OCI-LY7 (cell line): ENCODE measurements around the gene DNAJC6. TPM values are rescaled to one million over a fixed set of nuclear protein-coding genes. Genes with fewer than 3 reads are reported as not detected.

ENCODE experiments used
- BruUV-seq: library from RNA; stranded (reverse); fragments of 400-500 nt; replicated peaks from 2 replicates; lab custom pipeline; 2021; lab: Mats Ljungman, UMichigan
- CTCF ChIA-PET: fragments of 300-600 bp; sonication (Branson Sonifier 250); formaldehyde crosslinking; loops from one replicate; lab custom pipeline; 2022; ENCODE audit warnings: antibody characterized with exemption; ENCODE audit not compliant: unreplicated experiment; lab: Charles Lee
- POLR2A ChIA-PET: fragments of 300-600 bp; sonication (Branson Sonifier 250); formaldehyde crosslinking; loops from one replicate; lab custom pipeline; 2022; ENCODE audit warnings: antibody characterized with exemption; lab: Charles Lee
- DNase-seq: peaks from one replicate; pipeline ENCODE4 v3.0.0-alpha.2; 2015; ENCODE audit warnings: low spot score
- H2AFZ ChIP-seq: fragments of 200-600 bp; sonication (generic), shearing (Covaris generic); 2 replicates; pipeline ENCODE4 v1.6.1; 2014; ENCODE audit warnings: mild to moderate bottlenecking, antibody characterized with exemption, low read length, moderate library complexity
- H3K27ac ChIP-seq: fragments of 200-600 bp; sonication (generic); 2 replicates; pipeline ENCODE4 v1.5.1; 2014; ENCODE audit warnings: mixed run types, low read depth, mild to moderate bottlenecking, moderate library complexity, low read length, inconsistent platforms; ENCODE audit not compliant: poor library complexity, severe bottlenecking
- H3K36me3 ChIP-seq: fragments of 200-600 bp; sonication (generic); 2 replicates; pipeline ENCODE4 v1.6.1; 2014; ENCODE audit warnings: mild to moderate bottlenecking, antibody characterized with exemption, low read length, moderate library complexity, mixed read lengths; ENCODE audit not compliant: insufficient read depth
- H3K4me1 ChIP-seq: fragments of 200-600 bp; sonication (generic); 2 replicates; pipeline ENCODE4 v1.5.1; 2014; ENCODE audit warnings: mild to moderate bottlenecking, low read length; ENCODE audit not compliant: insufficient read depth, poor library complexity, severe bottlenecking
- H3K4me2 ChIP-seq: fragments of 200-600 bp; sonication (generic); 2 replicates; pipeline ENCODE4 v1.6.1; 2014; ENCODE audit warnings: mild to moderate bottlenecking, low read length
- H3K4me3 ChIP-seq: fragments of 200-600 bp; sonication (generic); 2 replicates; pipeline ENCODE4 v1.5.1; 2014; ENCODE audit warnings: mild to moderate bottlenecking, low read depth, low read length; ENCODE audit not compliant: poor library complexity, severe bottlenecking
- H3K79me2 ChIP-seq: fragments of 200-600 bp; sonication (generic); 2 replicates; pipeline ENCODE4 v1.6.1; 2016; ENCODE audit warnings: low read depth, mild to moderate bottlenecking, low read length, moderate library complexity, mixed read lengths; ENCODE audit not compliant: insufficient read depth
- H3K9me2 ChIP-seq: fragments of 200-600 bp; sonication (generic); 2 replicates; pipeline ENCODE4 v1.6.1; 2016; ENCODE audit warnings: mild to moderate bottlenecking, low read length, mixed read lengths; ENCODE audit not compliant: insufficient read depth
- H3K9me3 ChIP-seq: fragments of 200-600 bp; sonication (generic); 2 replicates; pipeline ENCODE4 v1.6.1; 2014; ENCODE audit warnings: mild to moderate bottlenecking, mixed run types, low read length, mixed read lengths
- H4K20me1 ChIP-seq: fragments of 200-600 bp; sonication (generic); 2 replicates; pipeline ENCODE4 v1.6.1; 2014; ENCODE audit warnings: mild to moderate bottlenecking, antibody characterized with exemption, low read length, moderate library complexity, mixed read lengths; ENCODE audit not compliant: insufficient read depth
- EZH2phosphoT487 ChIP-seq: fragments of 200-600 bp; sonication (generic); IDR thresholded peaks from 2 replicates; pipeline ENCODE4 v1.6.1; 2018; ENCODE audit warnings: low read depth, borderline replicate concordance, mild to moderate bottlenecking, mixed run types, antibody characterized with exemption, low read length, moderate library complexity, mixed read lengths
- intact Hi-C: fragments of 100-400 bp; cut with micrococcal nuclease; formaldehyde crosslinking; loops from one replicate; pipeline ENCODE4 v1.10.0; 2022; ENCODE audit not compliant: unreplicated experiment
- total RNA-seq, 2 experiments: library from RNA; depleted of rRNA in 1 of 2; stranded (reverse); fragments of >200 nt in 1 of 2; shearing (Covaris generic) in 1 of 2; gene quantifications; 2 replicates each; pipeline ENCODE4 v1.2.3, GENCODE V29; 2014 to 2022
- TF ChIP-seq, protein P1 (sequence below): fragments of 200-600 bp; sonication (generic); conservative IDR thresholded peaks from 2 replicates; pipeline ENCODE4 v1.5.1; 2014; ENCODE audit warnings: mild to moderate bottlenecking, antibody characterized with exemption, low read length, moderate library complexity, mixed read lengths

The DNAJC6 gene
- total RNA-seq, 2 experiments from 2014 or later: 6.6 to 10.2 TPM

DNA sequence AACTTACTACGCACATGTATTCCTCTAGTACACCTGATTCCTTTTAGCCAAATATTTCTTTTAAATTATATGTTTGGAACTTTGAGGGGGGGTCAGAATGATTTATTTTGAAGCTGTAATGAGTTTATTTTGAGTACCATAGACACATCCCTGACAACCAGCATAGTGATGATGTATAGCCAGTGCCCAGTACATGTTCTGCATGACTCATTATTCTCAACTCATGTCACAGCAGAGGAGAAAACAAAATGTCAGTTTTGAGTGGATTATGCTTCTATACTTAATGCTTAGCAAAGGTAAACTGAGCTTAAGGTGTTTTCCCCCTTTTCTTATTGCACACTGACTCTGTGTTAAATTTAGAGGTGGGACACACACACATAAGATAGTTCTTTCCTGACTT is 88.7 kb downstream of the DNAJC6 start:
- Histone ChIP-seq H3K4me3 (no peak overlapping the region), H3K9me2 (no peaks in the 10 kb centered on the region), H3K36me3 (peaks cover 17% of the 10 kb centered on the region; the same call in 1 of the 2 replicates), H4K20me1 (no peaks in the 10 kb centered on the region), H3K27ac (no peak overlapping the region), H3K9me3 (no peaks in the 10 kb centered on the region), H3K4me2 (no peak overlapping the region), H3K79me2 (no peaks in the 10 kb centered on the region), H2AFZ (no peak overlapping the region), H3K4me1 (no peaks in the 10 kb centered on the region)
- no TSS peak for BruUV-seq
- no peak for DNase-seq
- CTCF ChIA-PET: no interaction called here
- TF ChIP-seq EZH2phosphoT487: no peak
- TF ChIP-seq, protein P1, sequence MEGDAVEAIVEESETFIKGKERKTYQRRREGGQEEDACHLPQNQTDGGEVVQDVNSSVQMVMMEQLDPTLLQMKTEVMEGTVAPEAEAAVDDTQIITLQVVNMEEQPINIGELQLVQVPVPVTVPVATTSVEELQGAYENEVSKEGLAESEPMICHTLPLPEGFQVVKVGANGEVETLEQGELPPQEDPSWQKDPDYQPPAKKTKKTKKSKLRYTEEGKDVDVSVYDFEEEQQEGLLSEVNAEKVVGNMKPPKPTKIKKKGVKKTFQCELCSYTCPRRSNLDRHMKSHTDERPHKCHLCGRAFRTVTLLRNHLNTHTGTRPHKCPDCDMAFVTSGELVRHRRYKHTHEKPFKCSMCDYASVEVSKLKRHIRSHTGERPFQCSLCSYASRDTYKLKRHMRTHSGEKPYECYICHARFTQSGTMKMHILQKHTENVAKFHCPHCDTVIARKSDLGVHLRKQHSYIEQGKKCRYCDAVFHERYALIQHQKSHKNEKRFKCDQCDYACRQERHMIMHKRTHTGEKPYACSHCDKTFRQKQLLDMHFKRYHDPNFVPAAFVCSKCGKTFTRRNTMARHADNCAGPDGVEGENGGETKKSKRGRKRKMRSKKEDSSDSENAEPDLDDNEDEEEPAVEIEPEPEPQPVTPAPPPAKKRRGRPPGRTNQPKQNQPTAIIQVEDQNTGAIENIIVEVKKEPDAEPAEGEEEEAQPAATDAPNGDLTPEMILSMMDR: no peak
- intact Hi-C loops: no loop called here
- POLR2A ChIA-PET: interaction anchor here (0.6 to 1.0 kb wide), 2 partner anchors 8 to 21 kb away, joined by 3 read pairs; no protein-coding TSS in a partner anchor

DNA sequence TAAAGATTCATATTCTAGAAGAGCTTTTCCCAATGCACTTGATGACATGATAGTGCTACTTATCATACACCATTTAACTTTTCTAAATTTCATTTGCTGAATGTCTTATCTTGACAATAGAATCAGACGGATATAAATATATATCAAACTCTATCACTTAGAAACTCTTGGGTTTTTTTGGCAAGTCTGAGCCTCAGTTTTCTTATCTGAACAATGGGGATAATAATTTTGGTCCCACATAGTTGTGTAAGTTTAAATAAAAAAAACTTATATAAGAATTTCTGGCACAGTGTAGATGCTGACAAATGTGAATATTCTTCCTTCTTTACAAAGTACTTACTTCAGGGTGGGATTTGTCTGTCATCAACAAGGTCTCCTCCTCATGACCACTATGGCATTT is 89.7 kb downstream of the DNAJC6 start:
- POLR2A ChIA-PET: interaction anchor here (1.0 kb wide), 1 partner anchor 9 kb away, joined by 3 read pairs; no protein-coding TSS in a partner anchor
- no TSS peak for BruUV-seq

DNA sequence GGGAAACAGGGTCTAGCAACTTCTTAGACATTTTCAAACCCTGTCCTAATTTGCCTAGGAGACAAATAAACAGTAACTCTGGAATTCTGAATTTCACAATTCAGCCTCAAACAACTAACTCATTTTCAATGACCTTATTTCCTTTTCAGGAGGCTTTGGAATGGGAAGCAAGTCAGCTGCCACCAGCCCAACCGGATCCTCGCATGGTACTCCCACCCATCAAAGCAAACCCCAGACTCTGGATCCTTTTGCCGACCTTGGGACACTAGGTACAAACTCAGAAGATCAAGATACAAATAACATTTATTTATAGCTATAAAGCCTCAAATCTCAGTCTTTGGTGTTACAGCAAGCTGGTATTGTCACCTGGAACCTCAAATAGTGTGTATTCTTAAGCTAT is 92.3 kb downstream of the DNAJC6 start:
- DNase-seq: no peak
- no peak for TF ChIP-seq EZH2phosphoT487
- TF ChIP-seq, protein P1: no peak
- no peaks in the 10 kb centered on the region for H3K4me1 ChIP-seq
- no TSS peak for BruUV-seq
- no peaks in the 10 kb centered on the region for H3K9me2 ChIP-seq
- intact Hi-C loops: no loop called here
- POLR2A ChIA-PET: interaction anchor here (0.6 to 1.0 kb wide), 2 partner anchors 18 to 79 kb away, joined by 3 read pairs; no protein-coding TSS in a partner anchor
- no peaks in the 10 kb centered on the region for H3K9me3 ChIP-seq
- H2AFZ ChIP-seq: no peak overlapping the region
- CTCF ChIA-PET: no interaction called here
- H3K4me2 ChIP-seq: no peak overlapping the region
- H3K4me3 ChIP-seq: no peak overlapping the region
- H4K20me1 ChIP-seq: no peaks in the 10 kb centered on the region
- H3K27ac ChIP-seq: no peak overlapping the region
- no peaks in the 10 kb centered on the region for H3K79me2 ChIP-seq
- 0 out of 2 replicates have a peak, but pooled peaks cover 4% of the 10 kb centered on the region for H3K36me3 ChIP-seq

More for the DNA sequence above, 89.7 kb downstream of the DNAJC6 start:
- Histone ChIP-seq H3K79me2 (no peaks in the 10 kb centered on the region), H3K4me3 (no peak overlapping the region), H2AFZ (no peak overlapping the region), H4K20me1 (no peaks in the 10 kb centered on the region), H3K4me2 (no peak overlapping the region), H3K27ac (no peak overlapping the region), H3K36me3 (peaks cover 17% of the 10 kb centered on the region; the same call in 1 of the 2 replicates), H3K4me1 (no peaks in the 10 kb centered on the region), H3K9me3 (no peaks in the 10 kb centered on the region), H3K9me2 (no peaks in the 10 kb centered on the region)
- no peak for TF ChIP-seq EZH2phosphoT487
- TF ChIP-seq, protein P1: no peak
- DNase-seq: no peak
- CTCF ChIA-PET: no interaction called here
- intact Hi-C loops: no loop called here
